Renal pelvis (tissue), 4 donors: ENCODE data around the gene GPR89A. TPM values are rescaled to one million over a fixed set of nuclear protein-coding genes. Genes with fewer than 3 reads are reported as not detected.
A peak's percentile ranks its signal among the peaks of the same experiment; 100 is the strongest.
"Not testable (repeated sequence)": the region's sequence is repeated elsewhere in the genome, so short reads cannot be mapped to it uniquely, and the experiment has no call there.

Experiments
- DNase-seq: peaks from one replicate; pipeline ENCODE4 v3.0.0-alpha.2; 2013
- polyA plus RNA-seq, 3 donors: library from polyadenylated mRNA; unstranded; fragments of 120-200 nt; gene quantifications; one replicate each; pipeline ENCODE4 v1.2.1, GENCODE V29; 2013; ENCODE audit not compliant: insufficient read length in 3 of 3

GPR89A gene
- polyA plus RNA-seq, 3 donors = 39.7 to 47.1 (median 41.7) TPM

- DNase-seq = peak; percentile 83
Measured at GRCh38 chr1:145711213-145711651, 103.4 kb downstream of the GPR89A start.

- no peak for DNase-seq
Measured at GRCh38 chr1:145714524-145715111, 106.8 kb downstream of the GPR89A start.

- DNase-seq = no peak
Measured at GRCh38 chr1:145716641-145717345, 109.0 kb downstream of the GPR89A start.

- DNase-seq = no peak
Measured at GRCh38 chr1:145717833-145718232, 110.0 kb downstream of the GPR89A start.

GRCh38 chr1:145718465-145718864 is 110.7 kb downstream of the GPR89A start:
- not testable (repeated sequence) for DNase-seq

- DNase-seq = no peak
Measured at GRCh38 chr1:145719230-145720079, 111.7 kb downstream of the GPR89A start, which contains the start of gene CD160. Gene CD160, plus strand, starts transcription at chr1:145719499. Its CDS starts 8,829 bp downstream, at chr1:145728328.

Other genes with a start within 250 kb of the GPR89A start
- gene NBPF20, start 182.4 kb upstream of the GPR89A start, polyA plus RNA-seq = 1 to 10 TPM; 1.2 to 2.3 (median 2.0) TPM
- 100 to 1,000 TPM; 179 to 244 (median 186) TPM for gene PDZK1, start 99.4 kb downstream of the GPR89A start, polyA plus RNA-seq
- gene CD160, start 111.5 kb downstream of the GPR89A start, polyA plus RNA-seq = 1 to 10 TPM; 1.0 to 4.1 (median 2.6) TPM
- 10 to 100 TPM; 12.4 to 21.9 (median 20.7) TPM for gene RNF115, start 216.1 kb downstream of the GPR89A start, polyA plus RNA-seq
- 10 to 100 TPM; 35.9 to 41.3 (median 39.5) TPM for gene POLR3C, start 216.2 kb downstream of the GPR89A start, polyA plus RNA-seq
- 1 to 10 TPM; 6.5 to 9.1 (median 8.0) TPM for gene NUDT17, start 237.6 kb downstream of the GPR89A start, polyA plus RNA-seq